A549 treated with AZD9567 at 1 μM for 4 hours (cell line): ENCODE measurements around the gene CCDC182. TPM values are rescaled to one million over a fixed set of nuclear protein-coding genes. Genes with fewer than 3 reads are reported as not detected.

Experiments used
- total RNA-seq: library from RNA; stranded (reverse); fragments of 200-300 nt; extraction: Qiagen RNA extraction; gene quantifications from 5 replicates; pipeline ENCODE4 v1.2.3, GENCODE V29; 2022; ENCODE audit not compliant: insufficient read depth

CCDC182 gene
- total RNA-seq, result not detected in 5 replicates

GRCh38 chr17:57745242-57745641 lies at the start of gene CCDC182:
TSS of gene CCDC182 (minus strand) at chr17:57745299. CDS start at chr17:57745272, 27 bp downstream.

Other genes with a start within 250 kb of the CCDC182 start
- 161 to 205 TPM (median 166 TPM) in 5 replicates for gene MRPS23, start 104.7 kb upstream of the CCDC182 start, total RNA-seq
- 47.0 to 58.1 TPM (median 53.5 TPM) in 5 replicates for gene CUEDC1, start 210.1 kb upstream of the CCDC182 start, total RNA-seq
- 33.1 to 44.1 TPM (median 40.5 TPM) in 5 replicates for gene VEZF1, start 243.0 kb upstream of the CCDC182 start, total RNA-seq